ENCODE results near the gene YAF2.
"Not testable (repeated sequence)": the region's sequence is repeated elsewhere in the genome, so short reads cannot be mapped to it uniquely, and the experiment has no call there.

Gene YAF2

GRCh38 chr12:42252645-42253044 lies 14.6 kb upstream of the YAF2 start:
- DNase-seq = not testable (repeated sequence)

GRCh38 chr12:42249033-42249432 lies 11.0 kb upstream of the YAF2 start:
- DNase-seq = not testable (repeated sequence)

GRCh38 chr12:42240131-42240750 lies 2.2 kb upstream of the YAF2 start:
- no peak for DNase-seq

DNA sequence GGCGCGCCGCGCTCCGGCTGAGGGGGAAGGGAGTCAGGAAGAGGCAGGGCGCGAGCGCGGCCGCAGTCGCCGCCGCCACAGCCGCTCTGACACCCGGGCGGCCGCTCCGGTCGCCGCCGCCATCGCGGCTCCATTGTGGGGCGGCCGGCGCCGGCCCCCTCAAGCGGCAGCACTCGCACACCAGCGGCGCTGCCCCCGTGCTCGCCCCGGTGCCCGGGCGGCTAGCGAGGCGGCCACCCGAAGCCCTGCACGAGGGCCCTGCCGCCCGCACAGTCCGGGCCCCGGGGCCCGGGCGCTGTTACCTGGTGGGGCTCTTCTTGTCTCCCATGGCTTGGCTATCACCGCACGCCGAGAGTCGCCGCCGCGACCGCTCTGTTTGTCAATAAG lies 202 bp downstream of the YAF2 start:
- DNase-seq = no peak

- DNase-seq = peak; percentile 88
Observed at GRCh38 chr12:42237052-42237852, 796 bp downstream of the YAF2 start.

DNA sequence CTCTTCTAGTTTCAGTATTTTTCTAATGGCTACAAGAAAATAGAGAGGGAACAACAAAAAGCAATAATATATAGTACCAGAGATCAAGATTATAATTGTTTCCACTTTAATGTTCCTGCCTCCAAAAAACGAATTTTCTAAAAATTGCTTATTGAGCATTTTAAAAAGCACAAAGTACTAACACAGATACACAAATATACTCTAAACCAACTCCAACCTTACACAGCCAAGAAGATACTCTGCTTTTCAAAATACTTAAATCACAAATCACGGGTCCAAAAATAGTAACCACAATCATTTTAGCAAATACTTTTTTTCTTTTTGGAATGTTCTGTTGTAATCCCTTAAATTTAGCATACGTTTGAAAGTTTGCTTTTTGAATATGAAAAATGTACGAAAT lies 2.0 kb downstream of the YAF2 start:
- no peak for DNase-seq

- DNase-seq = no peak
Observed at GRCh38 chr12:42235426-42235825, 2.6 kb downstream of the YAF2 start.

- DNase-seq = no peak
Observed at GRCh38 chr12:42234970-42235369, 3.1 kb downstream of the YAF2 start.

GRCh38 chr12:42227525-42227924 lies 10.5 kb downstream of the YAF2 start:
- not testable (repeated sequence) for DNase-seq

GRCh38 chr12:42224501-42224900 lies 13.5 kb downstream of the YAF2 start:
- DNase-seq = not testable (repeated sequence)

- no peak for DNase-seq
Observed at GRCh38 chr12:42222724-42223123, 15.3 kb downstream of the YAF2 start.

DNA sequence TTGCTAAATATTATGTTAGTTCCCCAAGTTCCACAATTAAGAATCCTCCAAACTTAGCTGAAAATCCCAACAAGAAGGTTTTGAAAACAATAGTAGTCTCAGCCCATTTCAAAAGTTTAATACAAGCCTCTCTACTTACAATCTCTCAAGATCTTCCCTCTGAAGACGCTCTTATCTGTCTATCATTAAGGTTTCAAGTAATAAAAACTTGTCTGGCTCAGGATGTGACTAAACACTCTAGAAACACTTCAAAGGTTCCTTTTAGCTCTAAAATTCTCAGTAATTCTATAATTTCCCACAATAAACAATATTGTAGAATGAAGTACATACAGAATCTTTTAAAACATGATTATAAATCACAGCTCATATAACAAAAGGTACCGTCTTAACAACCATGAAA lies 16.3 kb downstream of the YAF2 start:
- no peak for DNase-seq

- DNase-seq = no peak
Observed at GRCh38 chr12:42217656-42218055, 20.4 kb downstream of the YAF2 start.

DNA sequence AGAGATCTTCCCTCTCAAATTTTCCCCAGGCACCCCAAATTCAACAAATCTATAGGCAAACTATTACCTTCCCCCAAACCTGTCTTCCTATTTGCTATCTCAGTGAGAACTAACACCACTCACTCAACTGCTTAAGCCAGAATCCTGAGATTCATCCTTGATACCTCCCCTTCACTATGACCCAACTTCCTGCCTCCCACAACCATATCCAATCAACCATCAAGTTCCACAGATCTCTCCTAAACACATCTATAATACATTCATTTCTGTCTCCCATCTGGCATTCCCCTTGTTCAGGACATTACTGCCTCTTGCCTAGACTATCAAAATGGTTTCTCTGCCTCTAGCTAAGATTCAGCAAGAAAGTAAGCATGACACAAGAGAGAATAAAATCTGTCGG lies 21.3 kb downstream of the YAF2 start:
- DNase-seq = no peak

- not testable (repeated sequence) for DNase-seq
Observed at GRCh38 chr12:42215759-42216158, 22.3 kb downstream of the YAF2 start.

GRCh38 chr12:42213954-42214426 lies 24.1 kb downstream of the YAF2 start:
- no peak for DNase-seq

GRCh38 chr12:42213023-42213422 lies 25.0 kb downstream of the YAF2 start:
- DNase-seq = peak; percentile 18

GRCh38 chr12:42208574-42208973 lies 29.5 kb downstream of the YAF2 start:
- DNase-seq = no peak

DNA sequence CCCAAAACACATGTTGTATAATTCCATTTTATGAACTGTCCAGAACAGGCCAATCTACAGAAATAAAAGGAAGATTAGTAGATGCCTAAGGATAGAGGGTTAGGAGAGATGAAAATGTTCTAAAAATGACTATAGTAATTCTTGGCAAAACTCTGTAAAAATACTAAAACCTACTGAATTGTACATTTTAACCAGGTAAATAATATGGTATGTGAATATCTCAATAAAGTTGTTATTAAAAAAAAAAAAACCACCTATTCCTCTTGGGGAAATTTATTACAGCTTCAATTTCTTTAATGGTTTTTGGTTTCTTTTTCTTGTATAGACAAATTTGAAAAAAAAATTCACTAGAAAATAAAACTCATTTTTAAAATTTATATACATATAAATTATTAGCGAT lies 33.2 kb downstream of the YAF2 start:
- no peak for DNase-seq

DNA sequence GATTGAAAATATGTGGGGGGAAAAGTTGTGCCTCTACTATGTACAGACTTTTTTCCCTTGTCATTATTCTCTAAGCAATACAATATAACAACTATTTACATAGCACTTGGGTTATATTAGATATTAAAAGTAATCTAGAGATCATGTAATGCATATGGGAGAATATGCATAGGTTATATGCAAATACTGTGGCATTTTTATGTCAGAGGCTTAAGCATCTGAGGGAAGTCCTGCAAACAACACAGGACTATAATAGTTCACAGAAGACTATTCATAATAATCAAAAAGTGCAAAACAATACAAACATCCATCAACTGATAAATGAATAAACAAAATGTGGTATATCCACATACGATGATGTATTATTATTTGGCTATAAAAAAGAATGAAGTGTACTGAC lies 33.7 kb downstream of the YAF2 start:
- DNase-seq = no peak

DNA sequence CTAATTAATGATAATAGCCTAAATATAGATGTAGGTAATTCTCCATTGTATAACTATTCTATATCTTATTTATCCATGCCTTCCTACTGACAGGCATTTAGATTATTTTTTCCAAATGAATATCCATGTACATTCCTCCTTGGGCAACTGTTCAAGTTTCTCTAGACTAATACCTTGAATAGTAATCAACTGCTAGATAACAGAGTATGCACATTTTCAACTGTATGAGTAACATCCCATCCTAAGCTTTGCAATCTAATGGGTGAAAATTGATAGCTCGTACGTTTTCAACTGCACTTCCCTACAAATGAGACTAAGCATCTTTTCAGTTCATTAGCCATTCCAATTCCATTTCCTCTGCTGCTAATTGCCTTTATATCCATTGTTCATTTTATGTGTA lies 37.0 kb downstream of the YAF2 start:
- no peak for DNase-seq

GRCh38 chr12:42199007-42199406 lies 39.0 kb downstream of the YAF2 start:
- DNase-seq = no peak

DNA sequence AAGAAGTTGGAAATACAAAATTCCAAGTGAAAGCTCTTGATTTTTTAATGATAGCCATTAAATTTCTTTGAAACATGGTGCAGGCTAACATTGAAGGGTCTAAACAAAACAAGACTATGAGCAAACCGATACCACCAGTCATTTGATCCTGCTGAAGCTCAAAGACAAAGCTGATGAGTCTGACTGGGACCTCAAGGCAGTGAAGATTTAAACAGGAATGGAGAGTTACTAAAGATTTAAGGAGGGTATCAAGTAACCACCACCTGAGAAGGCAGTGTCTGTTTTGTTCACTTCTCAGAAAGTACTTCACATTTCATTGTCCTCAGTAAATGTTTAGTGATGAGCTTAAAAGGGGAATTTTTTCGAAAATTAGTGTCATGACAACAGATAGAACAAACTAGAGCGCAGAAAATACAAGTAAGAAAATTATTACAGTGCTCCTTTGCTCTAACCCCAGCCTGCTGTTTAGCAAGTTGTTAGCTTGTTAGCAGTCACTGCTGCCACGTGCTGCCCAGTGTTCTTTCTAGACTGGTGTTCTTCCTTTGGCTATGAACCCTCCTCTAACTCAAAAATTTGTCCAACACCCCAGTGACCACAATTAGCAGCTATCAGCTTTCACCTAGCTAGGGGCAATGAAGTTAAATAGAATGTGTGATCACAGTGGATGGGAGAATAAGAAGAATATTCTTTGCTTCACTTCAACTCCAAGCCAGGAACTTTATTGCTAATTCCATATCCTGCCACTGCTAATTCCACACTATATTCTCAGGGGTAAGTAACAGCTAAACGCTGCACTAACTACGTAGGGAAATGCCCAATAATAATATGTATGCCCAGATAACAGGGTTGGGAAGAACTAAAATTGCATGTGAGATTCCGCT lies 41.1 kb downstream of the YAF2 start:
- DNase-seq = no peak

GRCh38 chr12:42192686-42193085 lies 45.4 kb downstream of the YAF2 start:
- DNase-seq = peak; percentile 25
